ENCODE data around the gene LTBP3. TPM values are rescaled to one million over a fixed set of nuclear protein-coding genes. Genes with fewer than 3 reads are reported as not detected.
A peak's percentile ranks its signal among the peaks of the same experiment; 100 is the strongest.
"Not testable (repeated sequence)": the region's sequence is repeated elsewhere in the genome, so short reads cannot be mapped to it uniquely, and the experiment has no call there.

Gene LTBP3
- total and polyA plus RNA-seq, 9 of the 15 experiments (the other 6 are each of a cell fraction or from before 2014, with no cell fraction given) = 0.06 to 20.5 (median 4.8) TPM

DNA sequence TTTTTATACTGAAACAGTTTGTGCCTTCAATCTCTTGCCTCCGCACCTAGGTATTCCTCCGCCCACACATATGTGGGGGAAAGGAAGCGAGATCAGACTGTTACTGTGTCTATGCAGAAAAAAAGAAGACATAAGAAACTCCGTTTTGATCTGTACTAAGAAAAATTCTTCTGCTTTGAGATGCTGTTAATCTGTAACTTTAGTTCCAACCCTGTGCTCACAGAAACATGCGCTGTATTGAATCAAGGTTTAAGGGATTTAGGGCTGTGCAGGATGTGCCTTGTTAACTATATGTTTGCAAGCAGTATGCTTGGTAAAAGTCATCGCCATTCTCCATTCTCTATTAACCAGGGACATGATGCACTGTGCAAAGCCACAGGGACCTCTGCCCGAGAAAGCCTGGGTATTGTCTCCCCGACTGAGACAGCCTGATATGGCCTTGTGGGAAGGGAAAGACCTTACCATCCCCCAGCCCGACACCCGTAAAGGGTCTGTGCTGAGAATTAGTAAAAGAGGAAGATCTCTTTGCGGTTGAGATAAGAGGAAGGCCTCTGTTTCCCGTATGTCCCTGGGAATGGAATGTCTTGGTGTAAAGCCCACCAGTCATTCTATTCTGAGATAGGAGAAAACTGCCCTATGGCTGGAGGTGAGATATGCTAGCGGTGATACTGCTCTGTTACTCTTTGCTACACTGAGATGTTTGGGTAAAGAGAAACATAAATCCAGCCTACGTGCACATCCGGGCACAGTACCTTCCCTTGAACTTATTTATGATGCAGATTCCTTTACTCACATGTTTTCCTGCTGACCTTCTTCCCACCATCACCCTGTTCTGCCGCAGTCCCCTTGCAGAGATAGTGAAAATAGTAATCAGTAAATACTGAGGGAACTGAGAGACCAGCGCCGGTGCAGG, 35.2 kb downstream of the LTBP3 start (continued):
- TF ChIP-seq, protein P1, sequence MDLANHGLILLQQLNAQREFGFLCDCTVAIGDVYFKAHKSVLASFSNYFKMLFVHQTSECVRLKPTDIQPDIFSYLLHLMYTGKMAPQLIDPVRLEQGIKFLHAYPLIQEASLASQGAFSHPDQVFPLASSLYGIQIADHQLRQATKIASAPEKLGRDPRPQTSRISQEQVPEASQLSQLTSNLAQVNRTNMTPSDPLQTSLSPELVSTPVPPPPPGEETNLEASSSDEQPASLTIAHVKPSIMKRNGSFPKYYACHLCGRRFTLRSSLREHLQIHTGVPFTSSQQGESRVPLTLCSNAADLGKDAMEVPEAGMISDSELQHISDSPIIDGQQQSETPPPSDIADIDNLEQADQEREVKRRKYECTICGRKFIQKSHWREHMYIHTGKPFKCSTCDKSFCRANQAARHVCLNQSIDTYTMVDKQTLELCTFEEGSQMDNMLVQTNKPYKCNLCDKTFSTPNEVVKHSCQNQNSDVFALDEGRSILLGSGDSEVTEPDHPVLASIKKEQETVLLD (IDR thresholded peaks at IDR 0.05) = peak; percentile 38; the same call in 1 of the 2 replicates
- TF ChIP-seq CTBP1 (IDR thresholded peaks at IDR 0.05; ENCODE audit: borderline replicate concordance) = peak; percentile 61; the same call in 1 of the 2 replicates

DNA sequence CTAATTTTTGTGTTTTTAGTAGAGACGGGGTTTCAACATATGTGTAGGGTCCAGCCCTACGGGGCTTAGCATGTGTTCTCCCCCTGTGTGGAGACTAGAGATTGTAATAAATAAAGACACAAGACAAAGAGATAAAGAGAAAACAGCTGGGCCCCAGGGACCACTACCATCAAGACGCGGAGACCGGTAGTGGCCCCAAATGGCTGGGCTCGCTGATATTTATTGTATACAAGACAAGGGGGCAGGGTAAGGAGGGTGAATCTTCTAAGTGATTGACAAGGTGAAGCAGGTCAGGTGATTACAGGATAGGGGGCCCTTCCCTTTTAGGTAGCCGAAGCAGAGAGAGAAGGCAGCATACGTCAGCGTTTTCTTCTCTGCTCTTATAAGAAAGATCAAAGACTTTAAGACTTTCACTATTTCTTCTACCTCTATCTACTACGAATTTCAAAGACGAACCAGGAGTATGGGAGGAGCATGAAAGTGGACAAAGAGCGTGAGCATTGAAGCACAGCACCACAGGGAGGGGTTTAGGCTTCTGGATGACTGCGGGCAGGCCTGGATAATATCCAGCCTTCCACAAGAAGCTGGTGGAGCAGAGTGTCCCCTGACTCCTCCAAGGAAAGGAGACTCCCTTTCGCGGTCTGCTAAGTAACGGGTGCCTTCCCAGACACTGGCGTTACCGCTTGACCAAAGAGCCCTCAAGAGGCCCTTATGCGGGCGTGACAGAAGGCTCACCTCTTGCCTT, 36.2 kb downstream of the LTBP3 start:
- not testable (repeated sequence) for H3K27me3 ChIP-seq (ENCODE audit: control insufficient read depth in 2 of 2, insufficient read depth in 2 of 2, low read length in 2 of 2)
- peak overlapping the region; percentile 84 for H2AFZ ChIP-seq (ENCODE audit: low read depth, low read length)

More for the DNA sequence above, 36.2 kb downstream of the LTBP3 start:
- Histone ChIP-seq H3K4me2 (ENCODE audit: insufficient read depth, low read length) (peak overlapping the region; percentile 55), H3K36me3 (ENCODE audit: control insufficient read depth, insufficient read depth, low read length) (peaks cover 10% of the 10 kb centered on the region; the same call in 2 of the 3 replicates), H3K4me1 (replicated peaks in 1 of 2; ENCODE audit: control insufficient read depth in 2 of 2, insufficient read depth in 2 of 2, low read length in 2 of 2) (peaks cover 38 to 40% of the 10 kb centered on the region in 2 experiments), H3K9ac (ENCODE audit: insufficient read depth in 1 of 2, low read depth in 2 of 2, low read length in 2 of 2) (peak overlapping the region; percentile 20 to 59; a peak in 2 of 4 replicates), H3K79me2 (ENCODE audit: control insufficient read depth, insufficient read depth, low read length) (peaks cover 23% of the 10 kb centered on the region)
- DNase-seq (ENCODE audit: extremely low read depth in 1 of 4, low spot score in 3 of 4); intact Hi-C loops (cut with micrococcal nuclease); H3K9me1 ChIP-seq (ENCODE audit: control insufficient read depth, insufficient read depth, low read length); BruUV-seq (replicated peaks); in situ Hi-C loops (cut with MboI); FAIRE-seq; H3K9me3 ChIP-seq (replicated peaks; ENCODE audit: control insufficient read depth, insufficient read depth, low read depth, low read length); H4K20me1 ChIP-seq (replicated peaks; ENCODE audit: control insufficient read depth, insufficient read depth, low read length); CTCF ChIA-PET (ENCODE audit: low intra/inter-chr PET ratio); H3K4me3 ChIP-seq; ATAC-seq; H3K27ac ChIP-seq (ENCODE audit: extremely low read depth, low read depth, low read length): not testable (repeated sequence)
- POLR2A ChIA-PET = interaction anchor here (1.2 to 1.8 kb wide), 2 partner anchors 20 to 98 kb away, joined by 3 to 12 read pairs; partner anchors contain the start of gene NEAT1
- WGBS (ENCODE audit: insufficient coverage, low coverage, missing lambda C conversion rate) = 28% methylated on average over 17 of the region's 20 CpGs
- TF ChIP-seq ZNF316 (IDR thresholded peaks at IDR 0.05) (peak; percentile 76), RBBP5 (IDR thresholded peaks at IDR 0.05; ENCODE audit: borderline replicate concordance, insufficient read depth, low read length, poor library complexity, severe bottlenecking) (peak; percentile 21), C11orf30 (IDR thresholded peaks at IDR 0.05; ENCODE audit: low read depth) (peak; percentile 59), SP1 (CRISPR knock-in tag; IDR thresholded peaks at IDR 0.05) (0 out of 2 replicates have a peak, but pooled peaks have one; percentile 18), ZFX (CRISPR knock-in tag; IDR thresholded peaks at IDR 0.05) (0 out of 2 replicates have a peak, but pooled peaks have one; percentile 41)
- TF ChIP-seq, protein P2, sequence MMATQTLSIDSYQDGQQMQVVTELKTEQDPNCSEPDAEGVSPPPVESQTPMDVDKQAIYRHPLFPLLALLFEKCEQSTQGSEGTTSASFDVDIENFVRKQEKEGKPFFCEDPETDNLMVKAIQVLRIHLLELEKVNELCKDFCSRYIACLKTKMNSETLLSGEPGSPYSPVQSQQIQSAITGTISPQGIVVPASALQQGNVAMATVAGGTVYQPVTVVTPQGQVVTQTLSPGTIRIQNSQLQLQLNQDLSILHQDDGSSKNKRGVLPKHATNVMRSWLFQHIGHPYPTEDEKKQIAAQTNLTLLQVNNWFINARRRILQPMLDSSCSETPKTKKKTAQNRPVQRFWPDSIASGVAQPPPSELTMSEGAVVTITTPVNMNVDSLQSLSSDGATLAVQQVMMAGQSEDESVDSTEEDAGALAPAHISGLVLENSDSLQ (IDR thresholded peaks at IDR 0.05) = peak; percentile 79
- TF ChIP-seq, protein P3, sequence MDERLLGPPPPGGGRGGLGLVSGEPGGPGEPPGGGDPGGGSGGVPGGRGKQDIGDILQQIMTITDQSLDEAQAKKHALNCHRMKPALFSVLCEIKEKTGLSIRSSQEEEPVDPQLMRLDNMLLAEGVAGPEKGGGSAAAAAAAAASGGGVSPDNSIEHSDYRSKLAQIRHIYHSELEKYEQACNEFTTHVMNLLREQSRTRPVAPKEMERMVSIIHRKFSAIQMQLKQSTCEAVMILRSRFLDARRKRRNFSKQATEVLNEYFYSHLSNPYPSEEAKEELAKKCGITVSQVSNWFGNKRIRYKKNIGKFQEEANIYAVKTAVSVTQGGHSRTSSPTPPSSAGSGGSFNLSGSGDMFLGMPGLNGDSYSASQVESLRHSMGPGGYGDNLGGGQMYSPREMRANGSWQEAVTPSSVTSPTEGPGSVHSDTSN (CRISPR knock-in tag; IDR thresholded peaks at IDR 0.05; ENCODE audit: low read depth) = not testable (repeated sequence)
- TF ChIP-seq, protein P3 (tag; conservative IDR thresholded peaks at IDR 0.05; ENCODE audit: low read depth) = peak; percentile 33; the same call in 1 of the 2 replicates
